HG03342 (cell line): ENCODE measurements around the gene PRICKLE2.

Experiments used
- ATAC-seq: cut with Tn5 transposase; IDR thresholded peaks from one replicate; pipeline ENCODE4 v1.9.1; 2021; ENCODE audit warnings: mild to moderate bottlenecking, moderate library complexity; ENCODE audit not compliant: unreplicated experiment

The PRICKLE2 gene

GRCh38 chr3:64222501-64223111, 2.7 kb downstream of the PRICKLE2 start:
- ATAC-seq: no peak

- no peak for ATAC-seq
Observed at GRCh38 chr3:64221571-64222257, 3.6 kb downstream of the PRICKLE2 start.

- no peak for ATAC-seq
Observed at GRCh38 chr3:64220161-64220914, 4.9 kb downstream of the PRICKLE2 start.

GRCh38 chr3:64218746-64219145, 6.5 kb downstream of the PRICKLE2 start:
- no peak for ATAC-seq

GRCh38 chr3:64218329-64218728, 6.9 kb downstream of the PRICKLE2 start:
- no peak for ATAC-seq

GRCh38 chr3:64216274-64217147, 8.8 kb downstream of the PRICKLE2 start:
- no peak for ATAC-seq

GRCh38 chr3:64215559-64215958, 9.7 kb downstream of the PRICKLE2 start:
- no peak for ATAC-seq

GRCh38 chr3:64215103-64215502, 10.2 kb downstream of the PRICKLE2 start:
- no peak for ATAC-seq

- ATAC-seq: no peak
Observed at GRCh38 chr3:64214381-64215018, 10.8 kb downstream of the PRICKLE2 start.

GRCh38 chr3:64213962-64214379, 11.3 kb downstream of the PRICKLE2 start:
- ATAC-seq: no peak

- no peak for ATAC-seq
Observed at GRCh38 chr3:64213224-64213878, 11.9 kb downstream of the PRICKLE2 start.

GRCh38 chr3:64209866-64210621, 15.2 kb downstream of the PRICKLE2 start:
- no peak for ATAC-seq

- ATAC-seq: no peak
Observed at GRCh38 chr3:64207289-64208080, 17.8 kb downstream of the PRICKLE2 start.

- ATAC-seq: no peak
Observed at GRCh38 chr3:64203969-64204908, 21.0 kb downstream of the PRICKLE2 start.

- no peak for ATAC-seq
Observed at GRCh38 chr3:64203216-64203615, 22.1 kb downstream of the PRICKLE2 start.

- no peak for ATAC-seq
Observed at GRCh38 chr3:64199932-64200331, 25.3 kb downstream of the PRICKLE2 start.

GRCh38 chr3:64196236-64196929, 28.9 kb downstream of the PRICKLE2 start:
- ATAC-seq: no peak
